Sigmoid colon (tissue), 4 donors: Measurements from ENCODE around the gene LEF1.
"Not testable (repeated sequence)": the region's sequence is repeated elsewhere in the genome, so short reads cannot be mapped to it uniquely, and the experiment has no call there.

ENCODE experiments used
- CTCF ChIP-seq, 4 experiments: fragments of 450-650 bp in 3 of 4; fragments of 200-600 bp in 1 of 4; IDR thresholded peaks; one replicate each; pipeline ENCODE4 v1.5.1; 2016 to 2019; ENCODE audit warnings: antibody characterized with exemption in 4 of 4, mild to moderate bottlenecking in 3 of 4, moderate library complexity in 2 of 4
- EP300 ChIP-seq, 4 donors: sonication (generic); formaldehyde crosslinking; IDR thresholded peaks; one replicate each; pipeline ENCODE4 v1.6.1; 2017; ENCODE audit warnings: antibody characterized with exemption in 4 of 4
- POLR2A ChIP-seq, 2 donors: fragments of 450-650 bp; IDR thresholded peaks; one replicate each; pipeline ENCODE4 v1.6.1; 2016; ENCODE audit warnings: antibody characterized with exemption in 2 of 2, mild to moderate bottlenecking in 2 of 2, moderate library complexity in 2 of 2

DNA sequence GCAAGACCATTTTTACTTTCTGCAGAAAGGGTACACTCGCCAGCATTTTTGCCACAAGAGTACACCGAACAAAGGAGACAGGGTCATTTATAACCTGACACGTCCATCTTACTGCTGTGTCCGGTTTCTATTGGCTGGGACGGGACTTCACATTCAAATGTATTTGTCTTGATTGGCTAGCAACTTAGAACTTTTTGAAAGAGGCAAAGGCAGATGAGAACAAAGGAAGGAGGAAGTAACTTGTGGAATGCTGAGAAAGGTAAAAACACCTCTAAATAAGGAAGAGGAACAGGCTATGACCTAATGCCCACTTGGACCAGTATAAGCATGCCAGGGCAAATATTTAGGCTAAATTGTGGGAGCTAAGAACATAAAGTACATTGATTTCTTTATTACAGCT is 156.3 kb downstream of the LEF1 start:
- TF ChIP-seq EP300, POLR2A, CTCF (IDR thresholded peaks at IDR 0.05): not testable (repeated sequence)
